LNCAP (cell line): ENCODE measurements around the gene PADI2.

ENCODE experiments used
- TF ChIP-seq, protein P1 (sequence below): fragments of 450-650 bp; IDR thresholded peaks from 2 replicates; pipeline ENCODE4 v1.5.1; 2017; ENCODE audit warnings: mild to moderate bottlenecking

Gene PADI2

GRCh38 chr1:17091252-17091651, 28.0 kb downstream of the PADI2 start:
- TF ChIP-seq, protein P1, sequence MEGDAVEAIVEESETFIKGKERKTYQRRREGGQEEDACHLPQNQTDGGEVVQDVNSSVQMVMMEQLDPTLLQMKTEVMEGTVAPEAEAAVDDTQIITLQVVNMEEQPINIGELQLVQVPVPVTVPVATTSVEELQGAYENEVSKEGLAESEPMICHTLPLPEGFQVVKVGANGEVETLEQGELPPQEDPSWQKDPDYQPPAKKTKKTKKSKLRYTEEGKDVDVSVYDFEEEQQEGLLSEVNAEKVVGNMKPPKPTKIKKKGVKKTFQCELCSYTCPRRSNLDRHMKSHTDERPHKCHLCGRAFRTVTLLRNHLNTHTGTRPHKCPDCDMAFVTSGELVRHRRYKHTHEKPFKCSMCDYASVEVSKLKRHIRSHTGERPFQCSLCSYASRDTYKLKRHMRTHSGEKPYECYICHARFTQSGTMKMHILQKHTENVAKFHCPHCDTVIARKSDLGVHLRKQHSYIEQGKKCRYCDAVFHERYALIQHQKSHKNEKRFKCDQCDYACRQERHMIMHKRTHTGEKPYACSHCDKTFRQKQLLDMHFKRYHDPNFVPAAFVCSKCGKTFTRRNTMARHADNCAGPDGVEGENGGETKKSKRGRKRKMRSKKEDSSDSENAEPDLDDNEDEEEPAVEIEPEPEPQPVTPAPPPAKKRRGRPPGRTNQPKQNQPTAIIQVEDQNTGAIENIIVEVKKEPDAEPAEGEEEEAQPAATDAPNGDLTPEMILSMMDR: no peak

GRCh38 chr1:17089506-17089905, 29.7 kb downstream of the PADI2 start:
- TF ChIP-seq, protein P1: no peak

DNA sequence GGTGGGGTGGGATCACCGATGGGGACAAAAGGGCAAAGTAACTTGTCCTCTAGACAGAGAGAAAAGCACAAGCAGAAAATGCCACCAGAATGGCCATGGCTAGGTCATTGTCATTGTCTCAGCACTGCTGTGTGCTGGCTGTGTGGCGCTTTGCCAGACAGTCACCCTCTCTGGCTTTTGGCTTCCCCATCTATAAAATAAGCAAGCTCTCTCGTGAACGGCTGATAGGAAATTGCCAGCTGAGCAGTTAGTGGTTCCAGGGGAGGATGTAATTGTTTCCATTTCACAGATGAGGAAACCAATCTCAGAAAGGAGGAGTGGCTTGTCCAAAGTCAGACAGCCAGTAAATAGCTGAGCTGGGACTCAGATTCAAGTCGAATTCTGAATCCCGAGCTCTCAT, 32.5 kb downstream of the PADI2 start:
- TF ChIP-seq, protein P1: no peak

- TF ChIP-seq, protein P1: no peak
Measured at GRCh38 chr1:17084787-17085186, 34.5 kb downstream of the PADI2 start.

DNA sequence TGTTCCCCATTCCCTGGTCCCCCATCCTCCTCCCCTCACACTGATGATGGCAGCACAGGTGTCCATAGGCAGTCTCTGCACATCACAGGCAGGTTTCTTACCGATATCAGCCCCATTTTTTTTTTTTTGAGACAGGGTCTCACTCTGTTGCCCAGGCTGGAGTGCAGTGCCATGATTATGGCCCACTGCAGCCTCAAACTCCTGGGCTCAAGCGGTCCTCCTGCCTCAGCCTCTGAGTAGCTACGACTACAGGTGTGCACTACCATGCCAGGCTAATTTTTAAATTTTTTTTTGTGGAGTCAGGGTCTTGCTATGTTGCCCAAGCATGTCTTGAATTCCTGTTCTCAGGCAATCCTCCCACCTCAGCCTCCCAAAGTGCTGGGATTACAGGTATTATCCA, 36.5 kb downstream of the PADI2 start:
- TF ChIP-seq, protein P1: no peak

DNA sequence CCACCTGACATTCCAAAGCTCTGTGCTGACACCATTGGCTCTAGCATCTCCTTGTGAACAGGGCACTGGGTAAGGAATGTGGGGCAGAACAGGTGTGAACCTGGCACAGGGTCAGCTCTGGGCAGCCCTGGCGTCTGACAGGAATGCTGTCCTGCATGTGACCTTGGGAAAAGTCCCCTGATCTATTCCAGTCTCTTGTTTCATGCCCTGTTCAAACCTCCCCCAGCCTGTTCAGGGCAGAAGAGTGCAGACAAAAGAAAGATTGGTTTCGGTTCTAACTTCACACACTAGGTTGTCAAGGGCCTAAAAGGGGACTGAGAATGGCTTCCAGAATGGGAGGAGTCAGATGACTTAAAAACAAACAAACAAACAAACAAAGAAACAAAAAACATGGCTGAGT, 37.8 kb downstream of the PADI2 start:
- TF ChIP-seq, protein P1: no peak

DNA sequence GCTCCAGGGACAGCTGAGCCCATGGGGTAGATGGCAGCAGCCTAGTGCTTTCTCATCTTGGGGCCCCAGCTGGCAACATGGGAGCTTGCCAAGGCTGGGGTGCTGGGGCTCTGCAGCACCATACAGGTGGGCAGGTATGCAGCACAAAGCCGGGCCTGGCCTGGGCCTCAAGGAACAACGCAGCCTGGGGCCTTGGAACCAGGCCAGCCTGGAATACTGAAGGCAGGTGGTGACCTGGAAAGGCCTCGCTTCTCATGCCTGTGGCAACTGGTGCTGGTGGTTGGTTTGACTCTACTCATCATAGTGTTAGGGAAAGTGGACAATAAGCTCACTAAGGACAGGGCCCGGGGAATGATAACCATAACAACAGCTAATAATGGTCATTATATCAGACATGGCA, 38.4 kb downstream of the PADI2 start:
- TF ChIP-seq, protein P1: no peak

GRCh38 chr1:17080085-17080759, 39.0 kb downstream of the PADI2 start:
- TF ChIP-seq, protein P1: no peak
